NCI-H1092 (cell line): ENCODE results near the gene ABCA2.
A peak's percentile ranks its signal among the peaks of the same experiment; 100 is the strongest.

Experiments
- DNase-seq: peaks from one replicate; lab custom pipeline; 2025; lab: John Stamatoyannopoulos, UW

Gene ABCA2, protein sequence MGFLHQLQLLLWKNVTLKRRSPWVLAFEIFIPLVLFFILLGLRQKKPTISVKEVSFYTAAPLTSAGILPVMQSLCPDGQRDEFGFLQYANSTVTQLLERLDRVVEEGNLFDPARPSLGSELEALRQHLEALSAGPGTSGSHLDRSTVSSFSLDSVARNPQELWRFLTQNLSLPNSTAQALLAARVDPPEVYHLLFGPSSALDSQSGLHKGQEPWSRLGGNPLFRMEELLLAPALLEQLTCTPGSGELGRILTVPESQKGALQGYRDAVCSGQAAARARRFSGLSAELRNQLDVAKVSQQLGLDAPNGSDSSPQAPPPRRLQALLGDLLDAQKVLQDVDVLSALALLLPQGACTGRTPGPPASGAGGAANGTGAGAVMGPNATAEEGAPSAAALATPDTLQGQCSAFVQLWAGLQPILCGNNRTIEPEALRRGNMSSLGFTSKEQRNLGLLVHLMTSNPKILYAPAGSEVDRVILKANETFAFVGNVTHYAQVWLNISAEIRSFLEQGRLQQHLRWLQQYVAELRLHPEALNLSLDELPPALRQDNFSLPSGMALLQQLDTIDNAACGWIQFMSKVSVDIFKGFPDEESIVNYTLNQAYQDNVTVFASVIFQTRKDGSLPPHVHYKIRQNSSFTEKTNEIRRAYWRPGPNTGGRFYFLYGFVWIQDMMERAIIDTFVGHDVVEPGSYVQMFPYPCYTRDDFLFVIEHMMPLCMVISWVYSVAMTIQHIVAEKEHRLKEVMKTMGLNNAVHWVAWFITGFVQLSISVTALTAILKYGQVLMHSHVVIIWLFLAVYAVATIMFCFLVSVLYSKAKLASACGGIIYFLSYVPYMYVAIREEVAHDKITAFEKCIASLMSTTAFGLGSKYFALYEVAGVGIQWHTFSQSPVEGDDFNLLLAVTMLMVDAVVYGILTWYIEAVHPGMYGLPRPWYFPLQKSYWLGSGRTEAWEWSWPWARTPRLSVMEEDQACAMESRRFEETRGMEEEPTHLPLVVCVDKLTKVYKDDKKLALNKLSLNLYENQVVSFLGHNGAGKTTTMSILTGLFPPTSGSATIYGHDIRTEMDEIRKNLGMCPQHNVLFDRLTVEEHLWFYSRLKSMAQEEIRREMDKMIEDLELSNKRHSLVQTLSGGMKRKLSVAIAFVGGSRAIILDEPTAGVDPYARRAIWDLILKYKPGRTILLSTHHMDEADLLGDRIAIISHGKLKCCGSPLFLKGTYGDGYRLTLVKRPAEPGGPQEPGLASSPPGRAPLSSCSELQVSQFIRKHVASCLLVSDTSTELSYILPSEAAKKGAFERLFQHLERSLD (N-terminal part only)

DNA sequence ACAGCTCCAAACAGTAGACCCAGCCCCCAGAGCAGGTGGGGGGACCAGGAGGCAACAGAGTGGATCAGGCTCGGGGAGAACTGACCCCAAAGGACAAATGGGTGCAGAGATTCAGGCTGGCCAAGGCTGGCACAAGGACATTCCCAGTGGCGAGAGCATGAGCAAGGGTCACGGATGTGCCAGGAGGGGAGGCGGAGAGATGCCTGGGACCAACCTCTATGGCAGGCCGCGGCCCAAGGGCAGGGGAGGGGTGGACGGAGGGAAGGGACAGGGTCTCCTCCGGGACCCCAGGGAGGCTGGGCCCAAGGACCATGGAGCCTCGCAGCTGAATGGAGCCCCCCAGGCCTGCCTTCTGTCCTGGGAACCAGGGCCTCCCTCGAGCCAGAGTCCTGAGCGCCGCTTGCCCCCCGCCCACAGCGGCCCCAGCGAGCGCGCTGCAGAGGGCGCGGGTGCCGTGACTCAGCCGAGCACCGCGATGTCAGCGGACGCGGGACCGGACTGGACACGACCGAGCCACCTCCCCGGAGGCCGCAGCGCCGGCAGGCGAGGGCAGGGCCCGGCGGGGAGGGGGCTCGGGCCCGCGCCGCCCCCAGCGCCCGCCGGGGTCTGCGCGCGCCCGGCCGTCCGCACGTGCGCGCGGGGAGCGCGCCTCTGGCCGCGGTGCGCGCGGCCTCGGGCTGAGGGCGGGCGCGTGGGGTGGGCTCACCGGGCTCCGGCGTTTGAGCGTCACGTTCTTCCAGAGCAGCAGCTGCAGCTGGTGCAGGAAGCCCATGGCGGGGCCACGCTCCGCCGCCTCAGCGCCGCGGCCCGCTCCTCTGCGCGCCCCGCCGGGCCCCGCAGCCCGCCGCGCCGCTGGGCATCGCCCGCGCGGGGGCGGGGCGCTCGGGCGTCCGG lies at the start of gene ABCA2:
ABCA2 (minus strand) TSS at position 869 of the 894 bp plus-strand sequence; CDS start at position 772, 97 bp downstream.
- no peak for DNase-seq

DNA sequence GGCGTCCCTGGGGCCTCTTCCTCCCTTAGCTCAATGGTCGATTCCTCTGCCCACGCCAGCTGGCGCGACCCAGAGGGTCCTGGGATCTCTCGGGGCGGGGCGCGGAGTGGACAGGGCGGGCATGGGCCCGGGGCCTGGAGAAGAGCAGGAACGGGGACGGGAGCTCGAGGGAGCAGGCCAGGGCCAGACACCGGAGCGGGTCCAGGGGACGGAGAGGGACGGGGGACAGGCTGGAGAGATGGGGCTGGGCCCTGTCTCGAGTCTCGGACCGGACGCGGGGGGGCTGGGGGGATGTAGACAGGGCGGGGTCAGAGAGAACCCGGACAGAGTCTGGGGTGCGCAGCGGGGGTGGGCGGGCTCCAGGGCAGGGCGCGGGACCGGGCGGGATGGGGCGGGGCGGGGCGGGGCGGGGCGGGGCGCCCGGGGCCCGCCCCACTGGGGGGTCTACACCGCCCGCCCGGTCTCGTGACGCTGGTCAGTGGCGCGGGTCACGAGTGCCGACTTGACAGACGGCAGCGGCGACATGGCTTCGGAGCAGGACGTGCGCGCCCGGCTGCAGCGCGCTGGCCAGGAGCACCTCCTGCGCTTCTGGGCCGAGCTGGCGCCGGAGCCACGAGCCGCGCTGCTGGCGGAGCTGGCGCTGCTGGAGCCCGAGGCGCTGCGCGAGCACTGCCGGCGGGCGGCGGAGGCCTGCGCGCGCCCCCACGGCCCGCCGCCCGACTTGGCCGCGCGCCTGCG lies 49.1 kb upstream of the ABCA2 start, which contains the start of gene UAP1L1:
UAP1L1 (plus strand) TSS at position 508 of the 738 bp plus-strand sequence; CDS start at position 524, 16 bp downstream.
- DNase-seq = no peak

DNA sequence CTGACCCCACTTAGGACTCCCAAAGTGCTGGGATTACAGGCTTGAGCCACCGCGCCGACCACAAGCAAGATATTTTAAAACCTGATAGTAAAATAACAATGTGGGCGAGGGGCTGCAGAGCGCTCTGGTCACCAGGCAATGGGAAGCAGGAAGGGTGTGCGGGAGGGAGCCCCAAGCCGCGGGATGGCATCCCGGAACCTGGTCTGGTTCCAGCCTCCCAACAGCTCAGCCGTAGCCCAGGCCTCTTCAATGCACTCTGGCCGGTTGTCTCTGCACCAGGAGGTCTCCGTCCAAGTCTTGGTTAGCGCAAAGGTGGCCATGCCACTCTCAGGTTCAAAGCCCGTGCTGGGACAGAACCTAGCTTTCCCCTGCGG lies 48.6 kb upstream of the ABCA2 start:
- DNase-seq = no peak

DNA sequence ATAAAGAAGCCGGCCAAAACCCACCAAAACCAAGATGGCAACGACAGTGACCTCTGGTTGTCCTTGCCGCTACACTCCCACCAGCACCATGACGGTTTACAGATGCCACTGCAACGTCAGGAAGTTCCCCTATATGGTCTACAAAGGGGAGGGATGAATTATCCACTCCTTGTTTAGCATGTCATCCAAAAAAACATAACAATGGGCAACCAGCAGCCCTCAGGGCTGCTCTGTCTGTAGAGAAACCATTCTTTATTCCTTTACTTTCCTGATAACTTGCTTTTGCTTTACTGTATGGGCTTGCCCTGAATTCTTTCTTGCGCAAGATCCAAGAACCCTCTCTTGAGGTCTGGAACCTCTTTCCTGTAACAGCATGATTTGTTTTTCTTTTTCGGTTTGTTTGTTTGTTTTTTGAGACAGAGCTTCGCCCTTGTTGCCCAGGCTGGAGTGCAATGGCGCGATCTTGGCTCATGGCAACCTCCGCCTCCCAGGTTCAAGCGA lies 47.3 kb upstream of the ABCA2 start:
- DNase-seq = no peak

DNA sequence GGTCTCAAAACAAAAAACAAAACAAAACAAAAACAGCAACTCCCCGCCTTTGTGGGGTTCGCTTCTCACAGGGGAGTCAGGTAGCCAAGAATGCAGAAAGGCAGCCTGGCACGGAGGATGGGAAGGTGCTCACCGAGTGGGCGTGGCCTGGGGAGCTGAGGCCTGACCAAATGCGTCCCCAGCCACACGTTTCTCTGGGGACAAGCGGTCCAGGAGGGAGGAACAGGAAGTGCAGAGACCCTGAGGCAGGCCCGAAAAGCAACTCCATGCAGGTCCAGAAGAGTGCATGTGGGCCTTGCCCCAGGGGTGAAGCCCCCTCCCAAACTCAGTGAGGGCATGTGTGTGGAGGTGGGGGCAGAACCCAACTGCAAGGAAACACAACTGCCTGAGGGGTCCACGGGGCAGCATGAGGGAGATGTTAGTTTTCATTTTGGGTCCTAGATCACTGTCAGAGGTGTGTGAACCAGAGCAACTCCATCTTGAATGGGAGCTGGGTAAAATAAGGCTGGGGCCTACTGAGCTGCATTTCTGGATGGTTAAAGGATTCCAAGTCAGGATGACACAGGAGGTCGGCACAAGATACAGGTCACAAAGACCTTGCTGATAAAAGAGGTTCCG lies 46.7 kb upstream of the ABCA2 start:
- DNase-seq = no peak

DNA sequence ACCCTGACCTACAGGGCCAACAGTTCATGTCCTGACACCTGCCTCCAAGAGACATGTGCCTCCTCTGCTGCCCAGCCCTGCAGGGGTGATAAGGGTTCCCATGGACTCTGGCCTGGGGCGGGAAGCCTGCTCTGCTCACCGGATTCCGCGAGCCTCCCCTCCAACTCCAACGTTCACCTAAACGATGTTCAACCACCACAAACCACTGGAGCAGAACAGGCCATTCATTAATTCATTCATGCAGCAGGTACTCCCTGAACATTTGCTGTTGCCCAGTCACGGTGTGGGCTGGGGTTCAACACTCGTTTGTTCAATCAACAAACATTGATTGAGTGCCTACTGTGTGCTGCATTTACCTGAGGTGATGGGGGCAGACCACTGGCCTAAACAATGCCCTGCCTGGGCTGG lies 46.0 kb upstream of the ABCA2 start:
- no peak for DNase-seq

DNA sequence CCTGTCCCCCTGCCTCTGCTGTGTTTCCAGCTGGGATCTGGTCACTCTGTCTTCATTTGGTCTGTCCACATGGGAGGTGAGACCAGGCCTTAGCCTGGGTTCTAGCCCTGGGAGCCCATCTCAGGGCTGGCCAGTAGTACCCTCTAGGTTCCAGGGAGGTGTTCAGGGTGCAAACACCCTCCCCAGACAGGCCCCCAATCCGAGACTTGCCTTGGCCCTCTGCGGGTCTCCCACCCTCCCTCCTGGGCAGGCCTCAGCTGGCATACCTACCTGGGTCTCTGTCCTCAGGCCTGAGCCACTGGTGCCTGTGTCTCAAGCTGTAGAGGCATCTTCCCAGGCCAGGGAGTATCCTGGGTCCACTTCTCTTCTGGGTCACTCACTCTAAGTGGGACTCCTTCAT lies 43.2 kb upstream of the ABCA2 start:
- DNase-seq = no peak

DNA sequence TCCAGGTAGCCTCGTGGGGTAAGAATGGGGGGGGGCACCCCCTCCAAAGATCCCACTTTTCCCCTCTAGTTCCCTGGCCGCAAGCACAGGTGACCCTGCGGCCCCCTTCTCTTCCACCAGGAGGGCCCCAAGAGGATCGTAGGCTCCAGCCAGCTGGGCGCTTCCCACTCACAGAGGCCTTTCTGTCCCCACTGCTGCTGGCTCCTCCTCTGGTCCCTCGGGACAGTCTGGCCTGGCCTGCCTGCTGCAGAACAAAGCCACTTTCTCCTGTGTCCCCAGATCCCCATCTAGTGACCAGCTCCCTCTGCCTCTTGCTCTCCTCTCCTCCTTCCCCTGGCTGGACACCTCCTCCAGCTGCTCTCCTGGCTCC lies 42.9 kb upstream of the ABCA2 start:
- DNase-seq = peak; percentile 43

DNA sequence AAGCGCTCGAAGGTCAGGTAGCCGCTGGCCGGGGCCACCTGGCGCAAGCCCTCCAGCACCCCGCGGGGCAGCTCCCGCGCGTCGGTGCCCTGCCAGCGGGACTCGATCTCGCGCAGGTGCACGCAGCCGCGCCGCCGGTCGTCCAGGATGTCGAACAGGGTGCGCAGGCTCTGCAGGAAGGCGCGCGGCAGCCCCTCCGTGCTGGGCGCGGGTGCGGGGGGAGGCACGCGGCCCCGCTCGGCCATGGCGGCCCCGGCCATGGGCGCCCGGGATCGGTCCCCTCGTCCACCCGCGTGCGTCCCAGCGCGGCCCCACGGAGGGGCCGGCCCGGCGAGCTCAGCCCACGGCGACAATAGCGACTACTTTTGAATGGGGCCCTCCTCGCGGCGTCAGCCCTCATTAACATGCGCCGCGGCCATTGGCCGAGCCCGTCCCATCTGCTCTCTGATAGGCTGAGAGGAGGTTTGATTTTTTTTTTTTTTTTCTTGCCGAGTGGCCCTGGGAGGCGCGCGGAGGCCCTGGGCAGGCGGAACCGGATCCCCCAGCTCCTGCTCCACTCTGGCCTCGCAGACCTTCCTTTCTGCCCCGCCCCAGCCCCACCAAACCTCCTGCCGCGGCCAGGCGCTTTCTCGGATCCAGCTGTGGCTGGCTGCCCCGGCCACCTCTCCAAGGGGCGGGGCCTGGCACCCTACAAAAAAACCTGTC lies 42.3 kb upstream of the ABCA2 start, which contains the start of gene SAPCD2:
SAPCD2 (minus strand) TSS at position 357 of the 705 bp plus-strand sequence; CDS start at position 260, 97 bp downstream.
- peak; percentile 92 for DNase-seq

DNA sequence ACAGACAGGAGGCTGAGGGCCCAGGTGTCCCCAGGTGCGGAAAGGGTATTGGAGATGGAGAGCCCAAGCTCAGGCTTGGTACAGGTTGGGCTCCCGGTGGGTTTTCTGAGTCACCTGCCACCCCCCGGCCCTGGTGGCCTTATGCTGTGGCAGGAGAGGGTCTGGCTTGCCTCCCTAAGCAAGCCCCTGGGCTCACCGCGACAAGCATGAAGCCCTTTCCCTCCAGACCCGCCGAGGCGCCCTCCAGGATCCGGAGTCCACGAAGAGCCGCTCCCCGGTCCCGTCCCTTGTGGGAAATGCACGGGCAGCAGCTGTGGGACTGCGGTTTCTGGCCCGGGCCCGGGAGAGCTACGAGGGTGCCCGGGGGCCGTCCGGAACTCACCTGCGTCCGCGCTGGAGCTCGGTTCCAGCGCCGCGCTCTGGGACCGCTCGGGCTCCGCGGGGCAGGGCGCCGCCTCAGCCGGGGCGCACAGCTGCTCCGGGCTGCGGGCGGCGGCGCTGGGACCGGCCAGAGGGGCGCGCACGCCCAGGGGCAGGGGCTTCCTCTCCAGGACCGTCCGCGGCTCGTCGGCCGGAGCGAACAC lies 41.6 kb upstream of the ABCA2 start:
- DNase-seq = no peak

DNA sequence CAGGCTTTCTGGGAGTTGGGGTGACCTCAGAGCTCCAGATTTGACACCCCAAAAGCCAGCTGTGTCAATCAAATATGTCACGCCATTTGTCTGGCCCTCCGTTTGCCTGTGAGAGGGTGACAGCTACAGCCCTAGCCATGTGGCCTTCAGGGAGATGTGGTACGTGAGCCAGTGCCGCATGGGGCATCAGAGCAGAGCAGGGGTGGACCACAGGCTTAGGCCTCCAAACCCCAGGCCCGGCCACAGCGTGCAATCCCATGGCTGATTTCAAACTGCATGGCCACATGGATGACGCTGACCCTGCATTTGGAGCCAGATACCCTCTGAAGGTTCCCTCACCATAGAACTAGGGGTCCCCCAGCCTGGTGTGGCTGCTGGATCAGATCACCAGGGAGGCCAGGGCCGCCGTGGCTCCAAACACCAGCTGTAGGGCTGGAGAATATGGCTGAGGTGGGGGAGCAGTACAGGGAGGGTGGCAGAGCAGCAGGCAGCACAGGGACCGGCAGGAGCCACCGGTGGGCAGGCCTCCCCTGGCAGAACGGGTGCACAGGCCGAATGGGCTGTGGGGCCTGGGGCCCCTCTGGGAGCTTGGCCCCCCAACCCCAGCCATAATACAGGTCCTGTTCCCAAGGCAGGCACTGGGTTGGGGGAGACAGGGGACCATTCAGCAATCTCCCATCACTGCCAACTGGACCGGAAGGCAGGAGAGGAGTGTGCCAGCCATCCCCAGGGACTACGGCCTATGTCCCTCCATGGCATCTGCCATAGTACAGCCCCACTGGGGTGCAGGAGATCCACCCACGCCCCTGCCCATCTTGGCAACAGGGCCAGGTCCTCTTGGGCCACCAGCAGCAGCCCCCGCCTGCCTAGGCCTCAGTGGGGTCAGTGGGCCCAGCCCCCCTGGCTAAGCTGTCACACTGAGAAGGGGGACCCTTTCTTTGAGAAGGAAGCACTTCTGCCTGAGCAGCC lies 40.8 kb upstream of the ABCA2 start:
- no peak for DNase-seq

DNA sequence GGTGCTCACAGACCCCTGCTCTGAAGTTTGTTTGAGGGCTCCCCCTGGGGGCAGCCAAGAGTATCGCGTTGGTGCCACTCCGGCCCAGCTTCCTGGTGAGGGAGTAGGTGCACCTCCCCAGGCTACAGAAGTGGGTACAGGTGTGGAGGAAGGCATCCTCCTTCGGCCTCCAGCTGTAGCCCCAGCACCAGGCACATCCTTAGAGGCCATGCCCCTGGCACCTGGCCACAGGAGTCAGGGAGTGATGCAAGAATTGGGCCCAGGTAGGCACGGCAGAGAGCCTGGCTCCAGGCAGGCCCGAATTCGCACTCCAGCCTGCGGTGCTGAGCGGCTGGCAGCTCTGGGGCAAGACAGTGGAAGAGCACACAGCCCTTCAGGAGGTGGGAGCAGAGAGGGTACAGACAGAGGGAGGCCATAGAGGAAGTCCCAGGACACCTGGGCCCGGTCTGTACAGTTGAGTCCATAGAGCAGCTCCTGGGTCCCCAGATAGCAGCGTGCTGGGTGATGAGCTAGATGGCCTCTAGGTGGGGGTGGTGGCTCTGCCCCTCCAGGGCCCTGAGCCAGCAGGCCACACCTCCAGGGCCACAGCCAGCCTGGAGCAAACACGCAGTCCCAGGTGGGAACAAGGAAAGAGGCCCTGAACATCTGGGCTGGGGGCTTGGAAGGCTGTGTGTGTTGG lies 40.0 kb upstream of the ABCA2 start:
- DNase-seq = peak; percentile 76

DNA sequence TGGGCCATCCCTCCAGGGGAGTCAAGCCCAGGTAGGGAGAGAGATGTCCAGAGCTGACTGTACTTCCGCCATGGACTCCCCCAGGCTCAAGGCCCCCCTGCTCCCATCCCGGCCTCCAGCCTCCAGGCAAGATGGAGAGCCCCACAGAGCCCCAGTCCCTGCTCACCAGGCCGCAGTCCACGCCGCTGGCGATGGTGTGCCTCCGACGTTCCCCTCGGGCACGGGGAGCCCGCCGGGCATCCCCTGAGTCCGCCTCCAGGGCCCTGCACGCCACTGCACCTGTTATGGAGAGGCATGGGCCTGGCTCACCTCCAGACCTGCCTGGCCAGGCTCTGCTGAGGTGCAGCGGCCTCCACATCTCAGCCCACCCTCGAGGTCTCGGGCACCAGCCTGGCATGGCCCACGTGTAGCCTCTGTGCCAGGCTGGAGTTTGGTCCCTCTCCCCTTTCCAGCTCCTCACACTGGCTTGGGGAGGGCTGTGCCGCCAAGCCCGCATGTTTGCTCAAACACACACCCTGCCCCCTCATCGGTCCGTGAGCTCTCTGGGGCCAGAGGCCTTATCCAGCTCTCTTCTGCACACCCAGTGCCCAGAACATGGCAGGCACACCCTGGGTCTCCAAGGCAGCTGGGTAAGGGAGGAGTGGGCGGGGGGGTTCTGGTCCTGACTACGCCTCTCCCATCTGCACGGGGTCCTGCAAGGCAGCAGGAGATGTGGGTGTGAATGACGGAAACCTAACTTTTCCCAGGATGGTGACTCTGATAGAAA lies 38.2 kb upstream of the ABCA2 start:
- no peak for DNase-seq

DNA sequence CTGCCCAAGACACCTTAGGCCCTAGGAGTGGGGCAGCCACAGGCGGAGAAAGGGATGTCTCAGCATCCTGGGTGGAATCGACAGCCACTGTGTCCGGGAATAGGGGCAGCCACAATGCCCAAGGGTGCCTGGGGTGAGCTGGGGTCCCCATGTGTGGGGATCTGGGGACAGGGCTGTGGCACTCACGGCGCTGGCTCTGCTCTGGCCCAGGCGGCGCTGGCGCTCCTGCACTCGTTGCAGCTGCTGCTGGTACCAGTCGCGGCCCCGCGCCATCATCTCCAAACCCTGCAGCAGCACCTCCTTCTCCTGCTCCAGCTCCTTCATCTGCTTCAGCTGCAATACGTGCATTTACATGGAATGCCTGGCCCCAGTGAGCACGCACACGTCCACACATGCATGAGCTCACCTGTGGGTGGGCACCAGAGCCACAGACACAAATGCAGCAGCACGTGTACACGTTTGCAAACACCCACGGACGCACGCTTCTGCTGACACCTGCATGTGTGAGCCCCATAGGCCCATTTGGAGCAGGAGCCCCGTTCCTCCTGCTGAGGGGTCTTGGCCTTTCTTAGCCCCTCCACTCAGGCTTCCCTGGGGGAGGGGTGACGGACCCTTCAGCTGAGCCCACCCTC lies 37.4 kb upstream of the ABCA2 start:
- DNase-seq = no peak

DNA sequence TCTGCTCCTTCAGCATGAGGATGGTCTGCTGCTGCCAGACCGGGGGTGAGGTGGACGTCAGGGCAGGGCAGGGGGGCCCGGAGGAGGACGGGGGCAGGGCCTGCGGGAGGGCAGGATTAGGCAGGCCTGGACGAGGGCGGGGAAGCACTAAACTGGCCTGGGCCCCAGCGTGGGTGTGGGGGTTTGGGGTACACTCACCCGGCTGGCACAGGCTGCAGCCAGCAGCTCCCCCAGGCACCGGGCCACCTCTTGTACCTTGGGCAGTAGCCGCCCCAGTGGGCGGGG lies 36.8 kb upstream of the ABCA2 start:
- no peak for DNase-seq
